Measurements from ENCODE around the gene MTCP1. TPM values are rescaled to one million over a fixed set of nuclear protein-coding genes. Genes with fewer than 3 reads are reported as not detected.

MTCP1 gene
- total RNA-seq, 1 donor from 2014 or later: 16.8 TPM

DNA sequence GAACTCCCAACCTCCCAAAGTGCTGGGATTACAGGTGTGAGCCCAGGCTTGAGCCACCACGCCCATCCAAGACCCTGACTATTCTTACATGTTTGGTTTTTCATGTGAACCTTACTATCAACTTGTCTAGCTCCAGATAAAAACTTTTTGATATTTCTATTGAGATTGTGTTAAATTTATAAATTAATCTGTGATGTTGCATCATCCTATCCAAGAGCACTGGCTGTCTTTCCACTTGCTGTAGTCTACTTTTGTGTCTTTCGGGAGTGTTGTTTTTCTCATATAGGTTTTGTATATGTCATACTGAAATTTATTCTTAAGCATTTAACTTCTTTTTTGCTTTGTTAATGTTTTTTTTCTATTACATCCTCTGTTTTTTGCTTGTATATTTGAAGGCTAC, 35.0 kb upstream of the MTCP1 start:
- H3K36me3 ChIP-seq: no peaks in the 10 kb centered on the region
- no peak overlapping the region for H3K4me3 ChIP-seq
- H3K27me3 ChIP-seq: no peaks in the 10 kb centered on the region
- no peak overlapping the region for H3K27ac ChIP-seq
- ATAC-seq (no peak), DNase-seq (no peak)
- H3K4me1 ChIP-seq: no peaks in the 10 kb centered on the region
- intact Hi-C loops (cut with DNase I): no loop called here
- no peaks in the 10 kb centered on the region for H3K9me3 ChIP-seq
- no peak for TF ChIP-seq CTCF (IDR thresholded peaks at IDR 0.05)

DNA sequence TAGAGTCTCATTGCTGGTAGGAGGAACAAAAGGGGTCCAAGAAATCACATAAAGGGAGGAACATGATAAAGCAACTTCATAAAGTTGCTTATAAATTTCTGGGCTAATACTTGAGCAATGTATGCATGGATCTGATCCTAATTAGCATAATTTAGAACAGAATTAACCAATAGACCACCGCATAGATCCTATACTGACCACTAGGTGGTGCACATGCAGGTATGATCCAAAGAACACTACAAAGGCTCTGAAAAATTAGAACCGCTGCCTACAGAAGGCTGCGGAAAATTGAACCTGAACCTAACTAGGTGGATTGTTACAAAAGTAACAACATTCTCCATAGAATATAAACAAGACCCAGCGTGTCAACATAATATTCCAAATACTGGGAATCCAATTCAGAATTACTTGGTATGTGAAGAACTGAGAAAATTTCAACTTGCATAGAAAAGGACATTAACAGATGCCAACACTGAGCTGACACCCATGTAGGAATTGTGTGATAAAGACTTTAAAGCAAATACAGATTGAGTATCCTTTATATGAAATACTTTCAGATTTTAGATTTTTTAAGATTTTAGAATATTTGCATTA, 23.6 kb upstream of the MTCP1 start:
- peak; percentile 61 for TF ChIP-seq CTCF (IDR thresholded peaks at IDR 0.05)
- no peaks in the 10 kb centered on the region for H3K9me3 ChIP-seq
- intact Hi-C loops (cut with DNase I): no loop called here
- peaks cover 14% of the 10 kb centered on the region for H3K36me3 ChIP-seq
- H3K27ac ChIP-seq: no peak overlapping the region
- no peaks in the 10 kb centered on the region for H3K27me3 ChIP-seq
- ATAC-seq (peak; percentile 66), DNase-seq (no peak)
- H3K4me3 ChIP-seq: no peak overlapping the region
- no peaks in the 10 kb centered on the region for H3K4me1 ChIP-seq

DNA sequence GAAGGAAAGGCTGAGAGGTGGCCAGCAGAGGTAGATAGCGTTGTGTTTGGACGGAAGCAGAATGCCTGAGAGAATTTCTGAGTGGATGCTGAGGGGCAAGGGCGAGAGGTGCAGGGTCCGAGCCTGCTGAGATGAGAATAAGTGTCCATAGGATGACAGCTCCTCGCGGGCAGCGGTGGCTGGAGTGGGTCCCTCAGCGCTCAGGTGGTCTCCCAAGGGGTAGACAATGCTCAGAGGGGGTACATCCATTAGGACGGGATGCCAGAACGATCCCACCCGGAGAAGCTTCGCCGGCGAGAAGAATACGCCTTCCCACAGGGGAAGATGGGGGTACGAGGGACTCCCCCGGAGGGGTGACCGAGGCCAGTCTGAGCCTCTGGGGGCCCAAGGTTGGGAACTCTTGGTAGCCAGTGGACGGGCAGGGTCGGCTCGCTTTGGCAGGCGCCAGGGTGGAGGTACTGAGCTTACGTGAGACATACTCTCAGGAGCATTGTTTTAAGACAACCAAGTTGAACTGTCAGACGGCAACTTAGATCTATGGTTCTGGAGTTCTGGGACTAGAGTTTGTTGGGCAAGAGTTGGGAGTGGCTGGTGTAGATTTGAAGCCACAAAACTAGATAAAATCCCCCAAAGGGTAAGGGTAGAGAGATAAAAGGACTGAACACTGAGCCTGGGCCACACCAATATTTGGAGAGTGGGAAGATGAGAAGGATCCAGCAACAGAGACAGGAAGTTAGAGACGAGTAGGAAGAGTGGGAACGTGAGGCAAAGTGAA, 16.2 kb upstream of the MTCP1 start:
- no peaks in the 10 kb centered on the region for H3K9me3 ChIP-seq
- TF ChIP-seq CTCF (IDR thresholded peaks at IDR 0.05): no peak
- ATAC-seq (no peak), DNase-seq (no peak)
- intact Hi-C loops (cut with DNase I): no loop called here
- no peaks in the 10 kb centered on the region for H3K4me1 ChIP-seq
- H3K27me3 ChIP-seq: no peaks in the 10 kb centered on the region
- no peak overlapping the region for H3K4me3 ChIP-seq
- H3K27ac ChIP-seq: no peak overlapping the region
- H3K36me3 ChIP-seq: peaks cover 21% of the 10 kb centered on the region

DNA sequence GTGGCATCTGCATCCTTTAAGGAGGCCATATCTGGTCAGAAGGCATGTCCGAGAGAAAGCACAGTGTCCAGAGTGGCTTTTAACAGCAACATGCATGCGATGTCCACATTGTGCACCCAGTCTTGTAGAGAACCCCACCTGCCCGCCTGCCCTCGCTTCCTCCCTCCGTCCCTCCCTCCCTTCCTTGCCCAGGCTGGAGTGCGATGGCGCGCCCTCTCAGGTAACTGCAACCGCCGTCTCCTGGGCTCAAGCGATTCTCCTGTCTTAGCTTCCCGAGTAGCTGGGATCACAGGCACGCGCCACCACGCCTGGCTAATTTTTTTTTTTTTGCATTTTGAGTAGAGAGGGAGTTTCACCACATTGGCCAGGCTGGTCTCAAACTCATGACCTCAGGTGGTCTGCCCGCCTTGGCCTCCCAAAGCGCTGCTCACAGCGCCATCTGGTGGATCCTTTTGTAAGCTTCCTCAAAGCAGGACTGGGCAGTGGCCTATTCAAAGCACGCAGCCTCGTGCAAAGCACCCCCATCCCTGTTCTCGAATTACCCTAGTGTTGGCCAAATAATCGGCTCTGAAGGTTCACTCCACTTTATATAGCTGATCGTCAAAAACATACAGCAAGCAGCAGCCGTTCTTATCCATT, 15.4 kb upstream of the MTCP1 start:
- peak; percentile 49 for TF ChIP-seq CTCF (IDR thresholded peaks at IDR 0.05)
- Histone ChIP-seq H3K36me3 (peaks cover 16% of the 10 kb centered on the region), H3K4me3 (no peak overlapping the region), H3K27ac (no peak overlapping the region), H3K4me1 (no peaks in the 10 kb centered on the region), H3K9me3 (no peaks in the 10 kb centered on the region), H3K27me3 (no peaks in the 10 kb centered on the region)
- intact Hi-C loops (cut with DNase I): no loop called here
- ATAC-seq: peak; percentile 52
- no peak for DNase-seq

GRCh38 chrX:155071694-155072280, 851 bp upstream of the MTCP1 start:
- intact Hi-C loops (cut with DNase I): no loop called here
- H3K9me3 ChIP-seq: no peaks in the 10 kb centered on the region
- H3K4me3 ChIP-seq: peak overlapping the region; percentile 62
- TF ChIP-seq CTCF (IDR thresholded peaks at IDR 0.05): no peak
- H3K27ac ChIP-seq: peak overlapping the region; percentile 83
- no peak for ATAC-seq
- peaks cover 6% of the 10 kb centered on the region for H3K4me1 ChIP-seq
- no peak for DNase-seq
- no peaks in the 10 kb centered on the region for H3K27me3 ChIP-seq
- peaks cover under 1% of the 10 kb centered on the region for H3K36me3 ChIP-seq
